A673 (cell line): ENCODE data around the gene HAUS6. TPM values are rescaled to one million over a fixed set of nuclear protein-coding genes. Genes with fewer than 3 reads are reported as not detected.
A peak's percentile ranks its signal among the peaks of the same experiment; 100 is the strongest.

Source experiments
- BruUV-seq: library from RNA; stranded (reverse); fragments of 400-500 nt; replicated peaks from 2 replicates; lab custom pipeline; 2021; lab: Mats Ljungman, UMichigan
- CTCF ChIA-PET: fragments of 300-600 bp; sonication (Branson Sonifier 250); formaldehyde crosslinking; loops from one replicate; lab custom pipeline; 2022; ENCODE audit warnings: antibody characterized with exemption; lab: Charles Lee
- POLR2A ChIA-PET: fragments of 300-600 bp; sonication (Branson Sonifier 250); formaldehyde crosslinking; loops from one replicate; lab custom pipeline; 2022; ENCODE audit warnings: antibody characterized with exemption; ENCODE audit not compliant: low non-redundant PET; lab: Charles Lee
- DNase-seq: peaks from one replicate; pipeline ENCODE4 v3.0.0-alpha.2; 2015; ENCODE audit warnings: low spot score
- H3K27ac ChIP-seq: fragments of 200-600 bp; sonication (generic); 2 replicates; pipeline ENCODE4 v1.5.1; 2016; ENCODE audit warnings: mixed run types, low read depth, mild to moderate bottlenecking, mixed read lengths, antibody characterized with exemption, low read length; ENCODE audit not compliant: poor library complexity, severe bottlenecking
- H3K27me3 ChIP-seq: fragments of 200-600 bp; sonication (generic); replicated peaks from 2 replicates; pipeline ENCODE4 v1.6.1; 2017; ENCODE audit warnings: mixed run types, low read depth, mild to moderate bottlenecking, mixed read lengths, antibody characterized with exemption, low read length; ENCODE audit not compliant: insufficient read depth, poor library complexity
- H3K36me3 ChIP-seq: fragments of 200-600 bp; sonication (generic); 2 replicates; pipeline ENCODE4 v1.6.1; 2016; ENCODE audit warnings: mixed run types, mild to moderate bottlenecking, mixed read lengths, antibody characterized with exemption, low read length; ENCODE audit not compliant: insufficient read depth, poor library complexity, severe bottlenecking
- H3K4me1 ChIP-seq: fragments of 200-600 bp; sonication (generic); 2 replicates; pipeline ENCODE4 v1.6.1; 2017; ENCODE audit warnings: mixed run types, mild to moderate bottlenecking, mixed read lengths, antibody characterized with exemption, low read length; ENCODE audit not compliant: insufficient read depth, poor library complexity, severe bottlenecking
- H3K4me3 ChIP-seq: fragments of 200-600 bp; sonication (generic); 2 replicates; pipeline ENCODE4 v1.5.1; 2016; ENCODE audit warnings: low read depth, mixed run types, mild to moderate bottlenecking, mixed read lengths, low read length; ENCODE audit not compliant: poor library complexity, severe bottlenecking
- H3K9me3 ChIP-seq: fragments of 200-600 bp; sonication (generic); 2 replicates; pipeline ENCODE4 v1.6.1; 2016; ENCODE audit warnings: mixed run types, low read depth, mild to moderate bottlenecking, mixed read lengths, antibody characterized with exemption, low read length; ENCODE audit not compliant: poor library complexity, severe bottlenecking
- CTCF ChIP-seq: fragments of 300-800, 200-600 bp; sonication (generic); conservative IDR thresholded peaks from 2 replicates; pipeline ENCODE4 v1.5.1; 2017; ENCODE audit warnings: low read depth, mild to moderate bottlenecking, antibody characterized with exemption, low read length, moderate library complexity, mixed read lengths
- EZH2 ChIP-seq: fragments of 200-600 bp; sonication (generic); IDR thresholded peaks from 2 replicates; pipeline ENCODE4 v1.6.1; 2017; ENCODE audit warnings: borderline replicate concordance, low read depth, mild to moderate bottlenecking, mixed read lengths, antibody characterized with exemption, low read length; ENCODE audit not compliant: poor library complexity, severe bottlenecking
- intact Hi-C: fragments of 100-400 bp; cut with micrococcal nuclease; formaldehyde crosslinking; loops from one replicate; pipeline ENCODE4 v1.10.0; 2022; ENCODE audit not compliant: unreplicated experiment
- total RNA-seq: library from RNA; stranded (reverse); gene quantifications from 2 replicates; pipeline ENCODE4 v1.2.3, GENCODE V29; 2021

Gene HAUS6
- total RNA-seq, 1 experiment from 2014 or later, result 26.1 TPM

- TF ChIP-seq CTCF (no peak), EZH2 (no peak)
- H3K4me3 ChIP-seq, result no peak overlapping the region
- ChIA-PET CTCF (no interaction called here), POLR2A (no interaction called here)
- no peaks in the 10 kb centered on the region for H3K4me1 ChIP-seq
- intact Hi-C loops, result no loop called here
- no peaks in the 10 kb centered on the region for H3K36me3 ChIP-seq
- no peaks in the 10 kb centered on the region for H3K9me3 ChIP-seq
- H3K27ac ChIP-seq, result no peak overlapping the region
- BruUV-seq, result no TSS peak
- H3K27me3 ChIP-seq, result no peaks in the 10 kb centered on the region
- no peak for DNase-seq
These were observed 27.7 kb upstream of the HAUS6 start for GRCh38 chr9:19130436-19130835.

GRCh38 chr9:19127871-19128500 is 25.3 kb upstream of the HAUS6 start:
- ChIA-PET POLR2A (no interaction called here), CTCF (no interaction called here)
- no peaks in the 10 kb centered on the region for H3K27me3 ChIP-seq
- H3K4me1 ChIP-seq, result no peaks in the 10 kb centered on the region
- BruUV-seq, result no TSS peak
- H3K36me3 ChIP-seq, result no peaks in the 10 kb centered on the region
- no peak for TF ChIP-seq CTCF
- no peak for TF ChIP-seq EZH2
- no peak for DNase-seq
- intact Hi-C loops, result no loop called here
- no peak overlapping the region for H3K27ac ChIP-seq
- H3K4me3 ChIP-seq, result peak overlapping the region; percentile 15
- H3K9me3 ChIP-seq, result no peaks in the 10 kb centered on the region

DNA sequence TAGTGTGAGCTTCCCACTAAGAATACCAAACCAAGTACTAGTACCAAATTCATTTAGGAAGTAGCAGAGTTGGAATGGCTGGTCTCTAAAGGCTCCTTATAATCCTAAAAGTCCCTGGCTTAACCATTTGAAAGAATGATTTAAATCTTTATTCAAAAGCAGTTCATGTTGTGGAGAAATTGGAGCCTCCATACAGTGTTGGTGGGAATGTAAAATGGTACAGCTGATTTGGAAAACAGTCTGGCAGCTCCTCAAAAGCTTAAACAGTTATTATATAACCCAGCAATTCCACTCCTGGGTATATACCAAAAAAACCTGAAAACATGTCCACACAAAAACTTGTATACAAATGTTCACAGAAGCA is 21.7 kb upstream of the HAUS6 start:
- Histone ChIP-seq H3K9me3 (no peaks in the 10 kb centered on the region), H3K36me3 (no peaks in the 10 kb centered on the region), H3K4me1 (no peaks in the 10 kb centered on the region), H3K27me3 (no peaks in the 10 kb centered on the region), H3K4me3 (no peak overlapping the region), H3K27ac (no peak overlapping the region)
- TF ChIP-seq CTCF, result no peak
- TF ChIP-seq EZH2, result no peak
- BruUV-seq, result no TSS peak
- no peak for DNase-seq
- ChIA-PET POLR2A (no interaction called here), CTCF (no interaction called here)
- intact Hi-C loops, result no loop called here
